MCF 10A (cell line): ENCODE data around the gene AIP. TPM values are rescaled to one million over a fixed set of nuclear protein-coding genes. Genes with fewer than 3 reads are reported as not detected.

ENCODE experiments used
- BruUV-seq: library from RNA; stranded (reverse); fragments of 400-500 nt; replicated peaks from 2 replicates; lab custom pipeline; 2021; lab: Mats Ljungman, UMichigan
- CTCF ChIA-PET: fragments of 300-600 bp; sonication (Branson Sonifier 250); formaldehyde crosslinking; extraction: SDS; loops from one replicate; lab custom pipeline; 2021; ENCODE audit warnings: antibody characterized with exemption, inconsistent platforms; lab: Yijun Ruan, JAX
- POLR2A ChIA-PET: fragments of 300-600, 350-650 bp; sonication (Branson Sonifier 250); formaldehyde crosslinking; extraction: SDS; loops from one replicate; lab custom pipeline; 2020; ENCODE audit warnings: antibody characterized with exemption, inconsistent platforms; lab: Yijun Ruan, JAX
- DNase-seq: peaks from one replicate; pipeline ENCODE4 v3.0.0-alpha.2; 2018; ENCODE audit not compliant: unreplicated experiment
- H3K27ac Mint-ChIP-seq: one replicate; pipeline ENCODE4 v1.8.0; 2022; ENCODE audit warnings: mild to moderate bottlenecking, low read depth, mixed read lengths; ENCODE audit not compliant: unreplicated experiment
- H3K27me3 Mint-ChIP-seq: one replicate; pipeline ENCODE4 v1.8.0; 2022; ENCODE audit warnings: mixed read lengths; ENCODE audit not compliant: insufficient read depth, unreplicated experiment
- H3K36me3 Mint-ChIP-seq: one replicate; pipeline ENCODE4 v1.8.0; 2022; ENCODE audit warnings: mild to moderate bottlenecking, moderate library complexity, mixed read lengths; ENCODE audit not compliant: insufficient read depth, unreplicated experiment
- H3K4me1 Mint-ChIP-seq: one replicate; pipeline ENCODE4 v1.8.0; 2022; ENCODE audit warnings: mixed read lengths; ENCODE audit not compliant: insufficient read depth, unreplicated experiment
- H3K4me3 Mint-ChIP-seq: one replicate; pipeline ENCODE4 v1.8.0; 2022; ENCODE audit warnings: mild to moderate bottlenecking, moderate library complexity, mixed read lengths; ENCODE audit not compliant: unreplicated experiment
- H3K9me3 Mint-ChIP-seq: one replicate; pipeline ENCODE4 v1.8.0; 2022; ENCODE audit warnings: mixed read lengths; ENCODE audit not compliant: unreplicated experiment
- CTCF ChIP-seq: fragments of 200-600 bp; IDR thresholded peaks from one replicate; pipeline ENCODE4 v1.8.0; 2022; ENCODE audit warnings: antibody characterized with exemption, mild to moderate bottlenecking; ENCODE audit not compliant: unreplicated experiment
- intact Hi-C: fragments of 100-400 bp; cut with micrococcal nuclease; formaldehyde crosslinking; loops from 2 replicates; pipeline ENCODE4 v1.14.1; 2022
- total RNA-seq: library from RNA; stranded (reverse); gene quantifications from 2 replicates; pipeline ENCODE4 v1.2.3, GENCODE V29; 2022

The AIP gene
- total RNA-seq, 1 experiment from 2014 or later: 30.5 TPM

DNA sequence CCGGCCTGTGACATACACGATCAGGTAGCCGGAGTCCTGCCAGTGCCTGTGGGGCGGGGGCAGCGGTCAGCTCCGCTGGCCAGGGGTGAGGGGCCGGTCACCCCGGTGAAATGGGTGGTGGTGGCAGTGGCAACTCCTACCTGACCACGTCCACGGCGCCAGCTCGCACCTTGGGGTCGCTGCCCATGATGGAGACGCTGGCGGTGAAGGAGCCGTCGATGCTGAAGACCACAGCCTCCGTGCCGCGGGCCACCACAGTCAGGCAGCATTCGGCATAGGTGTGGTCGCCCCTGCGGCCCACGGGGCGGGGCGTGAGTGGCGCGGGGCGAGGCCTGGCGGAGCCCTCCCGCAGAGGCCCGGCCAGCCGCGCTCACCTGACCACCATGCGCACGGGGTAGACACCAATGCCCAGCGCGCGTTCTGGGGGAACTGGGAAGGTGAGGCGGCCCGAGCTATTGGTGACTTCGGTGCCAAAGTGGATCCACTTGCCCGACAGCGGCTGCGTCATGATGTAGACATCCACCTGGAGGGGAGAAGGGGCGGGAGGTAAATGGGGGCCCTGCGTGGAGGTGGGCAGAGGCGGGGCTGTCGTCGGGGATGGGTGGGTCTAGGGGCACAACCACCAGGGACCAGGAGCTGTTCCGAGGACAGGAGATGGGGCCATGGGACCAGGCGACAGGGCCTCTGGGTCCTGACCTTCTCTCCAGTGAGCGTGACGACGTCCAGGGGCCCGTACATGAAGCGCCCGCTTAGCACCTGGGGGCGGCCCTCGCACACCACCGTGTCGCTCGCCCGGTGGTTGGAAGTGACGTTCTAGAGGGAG, 10.9 kb downstream of the AIP start:
- no peak for TF ChIP-seq CTCF
- CTCF ChIA-PET: no interaction called here
- Mint-ChIP-seq H3K27me3 (no peaks in the 10 kb centered on the region), H3K27ac (no peak overlapping the region), H3K4me1 (no peaks in the 10 kb centered on the region), H3K36me3 (peaks cover 24% of the 10 kb centered on the region), H3K4me3 (no peak overlapping the region), H3K9me3 (no peaks in the 10 kb centered on the region)
- BruUV-seq: no TSS peak
- DNase-seq: no peak
- POLR2A ChIA-PET: no interaction called here
- intact Hi-C loops: no loop called here

DNA sequence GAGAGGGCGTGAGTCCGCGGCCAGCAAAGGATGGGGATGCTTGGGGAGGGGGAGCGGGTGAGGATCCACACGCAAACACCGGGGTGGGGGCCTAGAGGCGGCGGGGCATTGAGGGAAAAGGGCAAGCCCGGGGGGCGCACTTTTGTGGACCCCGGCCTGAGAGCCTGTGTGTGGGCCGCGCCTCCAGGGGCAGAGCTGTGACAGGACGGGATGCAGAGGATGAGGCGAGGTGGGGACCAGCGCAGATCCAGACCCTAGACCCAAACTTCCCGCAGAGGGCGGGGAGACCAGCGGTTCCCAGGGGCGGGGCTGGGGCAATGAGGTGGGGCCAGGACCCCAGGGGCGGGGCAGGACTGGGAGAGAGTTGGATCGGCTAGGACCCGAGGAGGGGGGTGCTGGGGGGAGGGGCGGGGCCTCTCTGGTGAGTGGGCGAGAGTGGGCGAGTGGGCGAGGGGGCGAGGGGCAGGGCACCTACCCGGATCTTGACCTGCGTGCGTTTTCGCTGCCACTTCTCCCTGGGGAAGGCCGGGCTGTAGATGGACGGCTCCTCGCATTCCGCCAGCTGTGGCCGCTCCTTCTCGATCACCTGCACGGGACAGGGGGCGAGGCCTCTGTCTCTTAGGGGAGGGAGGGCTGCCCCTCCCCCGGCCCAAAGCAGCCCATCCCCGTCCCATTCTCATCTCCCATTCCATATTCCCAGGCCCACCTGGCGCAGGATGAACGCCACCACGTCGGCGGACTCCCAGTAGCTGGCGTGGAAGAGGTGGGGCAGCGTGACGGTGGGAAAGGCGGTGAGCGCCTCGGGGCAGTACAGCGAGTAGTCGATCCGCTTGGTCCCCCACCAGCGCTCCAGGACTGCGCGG, 11.8 kb downstream of the AIP start:
- ChIA-PET POLR2A (no interaction called here), CTCF (no interaction called here)
- no peak for TF ChIP-seq CTCF
- no peak for DNase-seq
- Mint-ChIP-seq H3K4me3 (no peak overlapping the region), H3K9me3 (no peaks in the 10 kb centered on the region), H3K27me3 (no peaks in the 10 kb centered on the region), H3K36me3 (peaks cover 20% of the 10 kb centered on the region), H3K4me1 (no peaks in the 10 kb centered on the region), H3K27ac (no peak overlapping the region)
- BruUV-seq: no TSS peak
- intact Hi-C loops: no loop called here

GRCh38 chr11:67495234-67496005, 12.6 kb downstream of the AIP start:
- no peak for DNase-seq
- POLR2A ChIA-PET: no interaction called here
- CTCF ChIA-PET: interaction anchor here (0.5 to 0.6 kb wide), 2 partner anchors 12 to 20 kb away, joined by 3 to 4 read pairs; no protein-coding TSS in a partner anchor
- BruUV-seq: no TSS peak
- Mint-ChIP-seq H3K4me3 (no peak overlapping the region), H3K27me3 (no peaks in the 10 kb centered on the region), H3K36me3 (peaks cover 22% of the 10 kb centered on the region), H3K4me1 (no peaks in the 10 kb centered on the region), H3K27ac (no peak overlapping the region), H3K9me3 (no peaks in the 10 kb centered on the region)
- no peak for TF ChIP-seq CTCF
- intact Hi-C loops: no loop called here
